Fibroblast of the conjunctiva (primary cell): Measurements from ENCODE around the gene IFNGR2.
A peak's percentile ranks its signal among the peaks of the same experiment; 100 is the strongest.
"Not testable (repeated sequence)": the region's sequence is repeated elsewhere in the genome, so short reads cannot be mapped to it uniquely, and the experiment has no call there.

Source experiments
- DNase-seq: peaks from one replicate; pipeline ENCODE4 v3.0.0-alpha.2; 2010; ENCODE audit warnings: low read depth

The IFNGR2 gene

GRCh38 chr21:33402001-33402979, 923 bp upstream of the IFNGR2 start:
- no peak for DNase-seq

DNA sequence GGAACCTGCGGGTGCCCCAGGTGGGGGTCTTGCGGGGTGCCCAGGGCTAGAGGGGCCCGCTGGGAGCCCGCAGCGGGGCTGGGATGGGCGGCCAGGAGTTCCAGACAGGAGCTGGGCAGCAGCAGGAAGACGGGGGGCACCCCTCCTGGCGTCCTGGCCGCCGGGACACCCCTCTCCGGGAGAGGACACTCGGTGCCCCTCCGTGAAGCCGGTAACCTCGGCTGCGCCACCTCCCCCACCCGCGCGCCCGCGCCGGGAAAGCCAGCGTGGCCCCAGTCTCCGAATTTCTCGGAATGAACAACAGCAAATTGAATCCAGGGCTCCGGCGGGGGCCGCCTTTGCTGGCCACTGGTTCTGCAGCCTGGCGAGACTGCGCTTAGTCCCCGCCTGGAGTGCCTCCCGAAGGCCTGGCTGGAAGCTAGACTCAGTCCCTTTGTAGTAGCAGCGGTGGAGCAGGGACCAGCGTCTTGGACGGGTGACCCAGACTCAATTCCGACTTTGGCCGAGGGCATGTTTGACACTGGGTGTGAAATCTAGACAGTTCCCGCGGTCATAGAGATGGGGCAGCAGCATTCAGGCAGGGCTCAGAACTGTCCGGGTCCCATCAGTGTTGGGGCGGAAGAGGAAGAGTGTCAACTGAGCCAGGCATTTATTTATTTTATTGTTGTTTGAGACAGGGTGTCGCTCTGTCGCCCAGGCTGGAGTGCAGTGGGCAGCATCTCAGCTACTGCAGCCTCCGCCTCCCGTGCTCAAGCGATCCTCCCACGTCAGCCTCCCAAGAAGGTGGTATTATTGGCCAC, 773 bp downstream of the IFNGR2 start:
- no peak for DNase-seq

GRCh38 chr21:33406493-33406892, 3.3 kb downstream of the IFNGR2 start:
- DNase-seq = no peak

- DNase-seq = no peak
These were observed 8.8 kb downstream of the IFNGR2 start for GRCh38 chr21:33411949-33412430.

DNA sequence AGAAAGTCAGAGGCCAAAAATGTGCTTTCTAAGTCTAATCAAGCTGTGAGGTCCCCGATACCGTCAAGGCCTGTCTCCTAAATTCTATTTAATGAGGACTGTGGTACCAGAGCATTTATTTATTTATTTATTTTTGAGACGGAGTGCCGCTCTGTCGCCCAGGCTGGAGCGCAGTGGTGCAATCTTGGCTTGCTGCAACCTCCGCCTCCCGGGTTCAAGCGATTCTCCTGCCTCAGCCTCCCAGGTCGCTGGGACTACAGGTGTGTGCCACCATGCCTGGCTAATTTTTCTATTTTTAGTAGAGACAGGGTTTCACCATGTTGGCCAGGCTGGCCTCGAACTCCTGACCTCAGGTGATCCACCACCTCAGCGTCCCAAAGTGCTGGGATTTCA, 9.2 kb downstream of the IFNGR2 start:
- DNase-seq = not testable (repeated sequence)

GRCh38 chr21:33412832-33413519, 9.8 kb downstream of the IFNGR2 start:
- DNase-seq = no peak

DNA sequence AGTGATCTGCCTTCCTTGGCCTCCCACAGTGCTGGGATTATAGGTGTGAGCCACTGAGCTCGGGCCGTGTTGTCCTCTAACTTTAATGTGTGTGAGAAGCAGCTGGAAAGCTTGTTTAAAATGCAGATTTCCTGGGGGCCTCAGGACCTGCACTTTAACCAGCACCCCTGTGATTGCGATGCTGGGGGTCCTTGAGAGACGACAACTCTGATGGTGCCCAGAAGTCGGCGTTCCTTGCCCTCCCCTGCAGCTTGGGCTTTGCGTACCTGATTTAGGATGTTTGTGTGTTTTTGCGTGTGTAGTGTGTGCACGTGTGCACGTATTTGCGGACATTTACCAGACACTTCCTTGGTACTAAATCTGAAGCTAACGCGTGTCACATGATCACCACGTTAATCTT, 10.9 kb downstream of the IFNGR2 start:
- no peak for DNase-seq

GRCh38 chr21:33414926-33415325, 11.7 kb downstream of the IFNGR2 start:
- DNase-seq = no peak

DNA sequence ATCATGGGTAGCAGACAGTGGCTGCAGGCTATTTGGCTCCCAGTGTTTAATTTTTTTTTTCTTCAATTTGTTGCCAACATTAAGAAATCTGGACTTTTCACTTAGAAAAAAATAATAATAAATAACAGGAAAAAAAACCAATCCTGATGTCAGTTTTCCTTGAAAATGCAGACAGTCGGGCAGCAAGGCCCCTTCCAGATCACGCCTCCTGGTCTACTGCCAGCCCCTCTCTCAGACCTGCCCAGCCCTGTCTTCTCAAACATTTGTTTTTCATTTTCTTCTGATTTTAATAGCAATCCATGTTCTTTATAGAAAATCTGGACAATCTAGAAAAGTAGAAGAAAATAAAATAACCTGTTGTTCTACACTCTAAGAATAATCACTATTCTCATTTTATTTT, 15.5 kb downstream of the IFNGR2 start:
- DNase-seq = peak; percentile 78

DNA sequence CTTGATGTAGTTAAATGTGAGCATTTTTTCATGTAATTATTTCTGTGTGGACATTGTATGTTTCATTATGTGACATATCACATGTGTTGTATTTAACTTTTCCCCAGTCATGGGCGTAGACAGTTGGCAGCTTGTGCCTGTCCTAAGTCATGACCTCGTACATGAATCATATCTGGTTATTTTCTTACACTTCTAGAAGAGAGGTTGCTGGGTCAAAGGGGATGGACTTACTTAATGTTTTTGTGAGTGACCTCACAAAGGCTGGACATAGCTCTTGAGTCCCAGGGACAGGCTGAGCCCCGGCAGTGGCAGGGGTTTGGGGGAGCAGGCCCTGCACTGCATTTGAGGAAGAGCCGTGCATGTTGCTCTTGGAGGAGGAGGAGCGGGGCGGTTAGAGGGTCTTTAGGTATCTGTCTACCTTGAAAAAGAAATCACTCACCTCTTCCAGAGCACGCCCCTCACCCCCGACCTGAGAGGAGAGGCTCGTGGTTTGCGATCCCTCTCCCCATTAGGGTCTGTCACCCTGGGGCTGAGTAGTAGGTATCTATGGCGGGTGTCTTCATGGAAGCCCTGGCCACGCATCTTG, 16.4 kb downstream of the IFNGR2 start:
- DNase-seq = peak; percentile 81

- no peak for DNase-seq
These were observed 18.6 kb downstream of the IFNGR2 start for GRCh38 chr21:33421713-33422393.

GRCh38 chr21:33424214-33424613, 21.0 kb downstream of the IFNGR2 start:
- DNase-seq = no peak

GRCh38 chr21:33425825-33426224, 22.6 kb downstream of the IFNGR2 start:
- no peak for DNase-seq

DNA sequence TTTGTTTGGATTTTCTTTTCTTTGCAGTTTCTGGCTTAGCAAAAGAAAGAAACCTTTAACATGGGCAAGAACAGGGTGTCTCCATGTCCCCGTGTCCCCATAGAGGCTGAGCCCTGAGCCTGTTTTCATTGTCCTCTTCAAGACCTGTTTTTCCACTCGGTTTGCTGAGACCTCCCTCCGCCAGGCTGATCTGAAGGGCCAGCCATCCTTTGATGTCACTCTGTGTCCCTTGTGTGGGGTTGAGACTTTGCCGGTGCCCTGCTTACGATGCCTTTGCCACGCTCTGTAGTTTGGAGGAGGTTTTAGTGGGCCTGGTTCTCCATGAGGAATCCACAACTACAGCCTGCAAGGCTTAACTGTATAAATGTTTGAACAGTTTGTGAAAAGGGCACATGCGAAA, 23.8 kb downstream of the IFNGR2 start:
- DNase-seq = no peak

DNA sequence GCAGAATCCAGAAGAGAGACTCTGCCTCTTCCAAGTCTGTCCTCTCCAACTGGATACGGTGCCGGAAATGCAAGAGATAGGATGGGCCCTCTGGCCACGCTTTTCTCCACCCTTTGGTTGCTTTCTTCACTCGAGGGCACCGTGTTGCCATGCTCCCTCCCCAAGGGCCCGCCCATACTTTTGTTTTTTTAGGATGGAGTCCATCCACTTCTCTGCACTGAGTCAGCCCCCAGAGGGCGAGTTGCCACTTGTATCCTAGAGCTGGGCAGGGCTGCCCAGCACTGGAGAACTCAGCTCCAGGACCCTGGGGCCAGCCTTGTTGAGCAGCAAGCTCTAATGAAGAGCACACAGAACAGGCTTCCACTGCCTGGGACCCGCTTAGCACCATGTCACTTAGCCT, 25.5 kb downstream of the IFNGR2 start:
- DNase-seq = no peak

DNA sequence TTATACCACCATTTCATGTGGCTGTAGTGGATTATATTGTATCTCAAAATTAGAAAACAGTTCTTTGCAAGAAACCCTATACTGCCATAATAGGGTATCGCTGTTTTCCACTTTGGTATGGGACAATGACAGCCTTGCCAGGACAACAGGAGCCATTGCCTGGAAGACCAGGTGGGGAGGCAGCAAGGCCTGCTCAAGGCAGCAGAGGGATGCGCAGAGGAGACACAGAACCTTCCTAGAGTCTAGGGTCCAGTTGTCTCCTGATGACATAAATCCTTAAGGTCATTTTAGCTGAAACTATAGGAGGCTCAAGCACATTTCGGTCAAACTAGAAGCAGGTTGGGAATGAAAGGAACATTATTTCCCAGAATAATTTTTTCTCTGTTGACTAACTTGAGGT, 27.6 kb downstream of the IFNGR2 start:
- no peak for DNase-seq

GRCh38 chr21:33432496-33432895, 29.3 kb downstream of the IFNGR2 start:
- DNase-seq = no peak

GRCh38 chr21:33433001-33433400, 29.8 kb downstream of the IFNGR2 start:
- DNase-seq = no peak

DNA sequence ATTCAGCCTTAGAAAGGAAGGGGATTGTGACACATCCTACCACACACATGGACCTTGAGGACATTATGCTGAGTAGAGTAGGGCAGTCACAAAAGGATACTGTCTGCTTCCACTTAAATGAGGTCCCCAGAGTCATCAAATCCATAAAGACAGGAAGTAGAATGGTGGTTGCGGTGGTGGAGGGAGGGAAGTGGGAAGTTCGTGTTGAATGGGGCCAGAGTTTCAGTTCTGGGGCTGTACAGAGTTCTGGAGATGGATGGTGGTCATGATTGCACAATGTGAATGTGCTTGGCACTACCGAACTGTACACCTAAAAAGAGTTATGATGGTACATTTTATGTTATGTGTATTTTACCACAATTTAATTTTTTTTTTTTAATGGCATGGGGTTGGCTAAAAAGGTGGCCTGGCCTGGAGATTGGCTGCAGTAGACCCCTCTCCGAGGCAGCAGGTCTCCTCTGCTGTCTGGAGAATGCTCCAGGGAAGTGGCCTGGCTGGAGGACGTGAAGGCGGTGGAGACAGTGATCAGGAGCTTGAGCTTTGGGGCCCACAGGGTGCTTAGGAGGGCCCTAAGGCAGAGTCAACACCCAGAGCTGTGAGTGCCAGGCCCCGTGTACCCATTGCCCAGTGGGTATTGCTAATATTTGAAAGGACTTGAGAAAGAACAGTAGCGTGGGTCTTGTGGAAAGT, 30.4 kb downstream of the IFNGR2 start:
- DNase-seq = no peak

DNA sequence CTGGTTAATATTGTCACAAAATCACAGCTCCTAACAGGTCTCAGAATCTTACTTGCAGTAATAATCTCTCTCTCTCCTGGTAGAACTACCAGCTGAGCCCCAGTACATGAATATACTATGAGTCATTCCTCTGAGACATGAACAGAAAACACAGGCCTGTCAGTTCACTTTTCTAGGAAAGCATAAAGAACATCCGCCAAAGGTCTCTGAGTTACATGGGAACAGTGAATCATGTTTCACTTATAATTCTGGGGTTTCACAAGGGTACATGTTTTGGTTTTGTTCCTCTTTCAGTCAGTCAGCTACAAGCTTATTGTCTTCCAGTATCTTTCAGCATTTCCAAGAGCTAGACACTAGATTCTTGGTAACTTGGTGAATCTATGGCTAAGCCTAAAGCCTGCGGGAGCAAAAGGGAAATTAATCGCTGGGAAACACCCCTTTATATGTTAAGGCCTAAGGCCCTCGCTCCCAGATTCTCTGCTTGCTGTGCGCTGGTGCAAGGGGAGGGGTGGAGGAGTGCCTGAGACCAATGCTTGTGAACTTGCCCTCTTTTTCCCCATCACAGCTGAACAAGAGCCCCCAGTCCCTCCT, 31.7 kb downstream of the IFNGR2 start:
- DNase-seq = peak; percentile 85
